Left lung (tissue), 10 donors: Measurements from ENCODE around the gene EXOSC7. TPM values are rescaled to one million over a fixed set of nuclear protein-coding genes. Genes with fewer than 3 reads are reported as not detected.

Experiments used
- ATAC-seq: fragments of 200-7000 bp; cut with Tn5 transposase; one replicate; pipeline ENCODE4 v1.9.1; 2020; ENCODE audit warnings: moderate library complexity
- DNase-seq, 4 donors: peaks; one replicate each; pipeline ENCODE4 v3.0.0-alpha.2; 2013 to 2020
- H3K27ac ChIP-seq, 2 donors: fragments of 200-600 bp; sonication (generic) in 1 of 2; one replicate each; pipeline versions ENCODE4 v1.5.0 to v1.8.0; 2020 to 2021
- H3K27me3 ChIP-seq, 2 donors: fragments of 200-600 bp; sonication (generic) in 1 of 2; one replicate each; pipeline versions ENCODE4 v1.5.0 to v1.8.0; 2020 to 2021
- H3K36me3 ChIP-seq, 2 donors: fragments of 200-600 bp; sonication (generic) in 1 of 2; one replicate each; pipeline versions ENCODE4 v1.5.0 to v1.8.0; 2020 to 2021
- H3K4me1 ChIP-seq, 2 donors: fragments of 200-600 bp; one replicate each; pipeline ENCODE4 v1.8.0; 2021
- H3K4me3 ChIP-seq, 2 donors: fragments of 200-600 bp; sonication (generic) in 1 of 2; one replicate each; pipeline versions ENCODE4 v1.5.0 to v1.8.0; 2020 to 2021; ENCODE audit warnings: mild to moderate bottlenecking in 1 of 2
- H3K9me3 ChIP-seq, 2 donors: fragments of 200-600 bp; sonication (generic) in 1 of 2; one replicate each; pipeline versions ENCODE4 v1.5.0 to v1.8.0; 2020 to 2021
- CTCF ChIP-seq, 2 donors: fragments of 200-600 bp; sonication (generic) in 1 of 2; IDR thresholded peaks; one replicate each; pipeline versions ENCODE4 v1.5.0 to v1.8.0; 2021; ENCODE audit warnings: antibody characterized with exemption in 2 of 2
- intact Hi-C, 2 donors: fragments of 100-400 bp; cut with DNase I; formaldehyde crosslinking; loops; one replicate each; pipeline versions ENCODE4 v1.11.2 to v1.14.2; 2022
- polyA plus RNA-seq, 6 donors: library from polyadenylated mRNA; unstranded; fragments of 120-200 nt; gene quantifications; one replicate each; pipeline ENCODE4 v1.2.1, GENCODE V29; 2013; ENCODE audit not compliant: insufficient read length in 6 of 6
- total RNA-seq, 2 donors: library from RNA; stranded (reverse); fragmentation: NEBNext Ultra II Directional; extraction: Animal tissue kit (Norgen Biotek cat#: 25700); gene quantifications; one replicate each; pipeline ENCODE4 v1.2.1, GENCODE V29; 2021
- donor health status: DM: no; HTN: yes; CAD: no.
- donor health status: DM: no; HTN: no; CAD: no.

The EXOSC7 gene
- total and polyA plus RNA-seq, 8 donors, result 33.2 to 76.2 (median 61.3) TPM

- peaks cover 0 to 86% of the 10 kb centered on the region in 2 donors for H3K4me1 ChIP-seq
- TF ChIP-seq CTCF (IDR thresholded peaks at IDR 0.05), result no peak
- H3K4me3 ChIP-seq, result no peak overlapping the region
- H3K9me3 ChIP-seq, result no peaks in the 10 kb centered on the region
- H3K27ac ChIP-seq, result peak overlapping the region in 1 of 2 donors; percentile 73
- H3K27me3 ChIP-seq, result no peaks in the 10 kb centered on the region
- no peak for DNase-seq
- intact Hi-C loops, result no loop called here
- no peak for ATAC-seq
- no peaks in the 10 kb centered on the region for H3K36me3 ChIP-seq
Observed at GRCh38 chr3:45059132-45059531, 83.1 kb downstream of the EXOSC7 start.

- intact Hi-C loops, result no loop called here
Observed at GRCh38 chr3:45060165-45060892, 84.3 kb downstream of the EXOSC7 start.

More at GRCh38 chr3:45060165-45060892, 84.3 kb downstream of the EXOSC7 start:
- H3K4me1 ChIP-seq, result peaks cover 0 to 86% of the 10 kb centered on the region in 2 donors
- no peak for TF ChIP-seq CTCF (IDR thresholded peaks at IDR 0.05)
- H3K27ac ChIP-seq, result no peak overlapping the region
- no peaks in the 10 kb centered on the region for H3K36me3 ChIP-seq
- DNase-seq (no peak), ATAC-seq (no peak)
- no peaks in the 10 kb centered on the region for H3K27me3 ChIP-seq
- no peaks in the 10 kb centered on the region for H3K9me3 ChIP-seq
- H3K4me3 ChIP-seq, result no peak overlapping the region

Other genes with a start within 250 kb of the EXOSC7 start
- 1 to 10 TPM; 4.4 to 5.3 TPM for gene ZNF501, start 246.6 kb upstream of the EXOSC7 start, total RNA-seq
- 10 to 100 TPM in 1 of 6 donors, 1 to 10 TPM in 5; 9.1 to 10.2 (median 9.7) TPM for gene ZNF501, start 246.6 kb upstream of the EXOSC7 start, polyA plus RNA-seq
- gene KIAA1143, start 214.6 kb upstream of the EXOSC7 start, total RNA-seq, result 10 to 100 TPM; 20.4 to 24.5 TPM
- 10 to 100 TPM; 45.9 to 60.7 (median 57.3) TPM for gene KIAA1143, start 214.6 kb upstream of the EXOSC7 start, polyA plus RNA-seq
- 1 to 10 TPM; 1.8 to 3.9 TPM for gene KIF15, start 214.4 kb upstream of the EXOSC7 start, total RNA-seq
- gene KIF15, start 214.4 kb upstream of the EXOSC7 start, polyA plus RNA-seq, result 10 to 100 TPM; 16.5 to 51.3 (median 28.6) TPM
- gene TMEM42, start 114.3 kb upstream of the EXOSC7 start, total RNA-seq, result 10 to 100 TPM; 14.2 to 18.4 TPM
- gene TMEM42, start 114.3 kb upstream of the EXOSC7 start, polyA plus RNA-seq, result 10 to 100 TPM; 20.4 to 26.0 (median 23.4) TPM
- gene TGM4, start 101.6 kb upstream of the EXOSC7 start, total RNA-seq, result not detected
- under 1 TPM in 5 of 6 donors, not detected in 1; 0.06 to 0.14 (median 0.06) TPM for gene TGM4, start 101.6 kb upstream of the EXOSC7 start, polyA plus RNA-seq
- gene ZDHHC3, start 70 bp upstream of the EXOSC7 start, total RNA-seq, result 100 to 1,000 TPM in 1 of 2 donors, 10 to 100 TPM in 1; 86.8 to 129 TPM
- 100 to 1,000 TPM; 104 to 134 (median 123) TPM for gene ZDHHC3, start 70 bp upstream of the EXOSC7 start, polyA plus RNA-seq
- gene CLEC3B, start 50.1 kb downstream of the EXOSC7 start, total RNA-seq, result 100 to 1,000 TPM in 1 of 2 donors, 10 to 100 TPM in 1; 74.0 to 102 TPM
- 100 to 1,000 TPM in 5 of 6 donors, 10 to 100 TPM in 1; 96.6 to 177 (median 115) TPM for gene CLEC3B, start 50.1 kb downstream of the EXOSC7 start, polyA plus RNA-seq
- gene CDCP1, start 170.1 kb downstream of the EXOSC7 start, total RNA-seq, result 10 to 100 TPM; 24.3 to 31.4 TPM
- under 1 TPM; 0.30 to 0.60 (median 0.53) TPM for gene CDCP1, start 170.1 kb downstream of the EXOSC7 start, polyA plus RNA-seq